ENCODE results near the gene LRP5.

DNA sequence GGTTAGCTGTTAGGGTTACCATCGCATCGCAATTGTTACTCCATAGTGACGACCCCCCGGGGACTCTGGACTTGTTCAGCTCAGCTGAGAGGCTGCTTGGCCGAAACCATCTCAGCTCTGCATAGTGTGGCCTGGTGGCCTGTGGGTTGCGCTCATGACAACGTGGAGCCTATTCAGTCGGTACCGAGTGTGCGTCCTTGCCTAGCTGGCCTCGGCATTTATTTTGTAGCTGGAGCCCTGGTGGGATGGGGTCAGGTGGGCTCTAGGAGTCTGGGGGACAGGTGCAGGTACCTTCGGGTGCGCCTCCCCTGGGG is 13.5 kb downstream of the LRP5 start:
- TF ChIP-seq POLR2AphosphoS5 (IDR thresholded peaks at IDR 0.05) (no peak), POLR2A (IDR thresholded peaks at IDR 0.05) (no peak)
- TF ChIP-seq, protein P1, sequence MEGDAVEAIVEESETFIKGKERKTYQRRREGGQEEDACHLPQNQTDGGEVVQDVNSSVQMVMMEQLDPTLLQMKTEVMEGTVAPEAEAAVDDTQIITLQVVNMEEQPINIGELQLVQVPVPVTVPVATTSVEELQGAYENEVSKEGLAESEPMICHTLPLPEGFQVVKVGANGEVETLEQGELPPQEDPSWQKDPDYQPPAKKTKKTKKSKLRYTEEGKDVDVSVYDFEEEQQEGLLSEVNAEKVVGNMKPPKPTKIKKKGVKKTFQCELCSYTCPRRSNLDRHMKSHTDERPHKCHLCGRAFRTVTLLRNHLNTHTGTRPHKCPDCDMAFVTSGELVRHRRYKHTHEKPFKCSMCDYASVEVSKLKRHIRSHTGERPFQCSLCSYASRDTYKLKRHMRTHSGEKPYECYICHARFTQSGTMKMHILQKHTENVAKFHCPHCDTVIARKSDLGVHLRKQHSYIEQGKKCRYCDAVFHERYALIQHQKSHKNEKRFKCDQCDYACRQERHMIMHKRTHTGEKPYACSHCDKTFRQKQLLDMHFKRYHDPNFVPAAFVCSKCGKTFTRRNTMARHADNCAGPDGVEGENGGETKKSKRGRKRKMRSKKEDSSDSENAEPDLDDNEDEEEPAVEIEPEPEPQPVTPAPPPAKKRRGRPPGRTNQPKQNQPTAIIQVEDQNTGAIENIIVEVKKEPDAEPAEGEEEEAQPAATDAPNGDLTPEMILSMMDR (IDR thresholded peaks at IDR 0.05), result no peak
